NCI-H2196 treated with DMSO at 0.1 percent for 48 hours (cell line): ENCODE measurements around the gene TIMM44.
"Not testable (repeated sequence)": the region's sequence is repeated elsewhere in the genome, so short reads cannot be mapped to it uniquely, and the experiment has no call there.

Experiments
- DNase-seq: peaks from one replicate; lab custom pipeline; 2025; ENCODE audit not compliant: unreplicated experiment; lab: John Stamatoyannopoulos, UW

The TIMM44 gene

DNA sequence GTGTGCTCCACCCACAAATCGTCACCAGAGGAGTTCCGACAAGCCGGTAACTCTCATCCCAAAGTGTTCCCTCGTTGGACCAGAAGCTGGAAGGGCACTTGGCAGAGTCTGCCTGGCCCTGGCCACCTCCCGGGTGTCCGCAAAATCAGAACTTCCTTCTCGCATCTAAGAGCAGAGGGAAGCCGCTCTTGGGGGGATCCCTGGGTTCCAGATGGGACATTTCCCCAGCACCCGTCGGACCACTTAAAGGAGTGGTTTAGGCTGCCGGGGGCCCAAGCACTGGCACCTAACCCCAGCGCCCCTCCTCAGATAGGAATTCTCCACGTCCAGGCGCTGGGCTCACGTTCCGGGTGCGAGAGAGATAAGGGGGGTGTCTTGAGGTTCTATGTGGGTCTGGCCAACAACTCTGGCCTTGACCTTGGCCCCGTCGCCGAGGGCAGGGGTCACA is 40.6 kb downstream of the TIMM44 start:
- no peak for DNase-seq

DNA sequence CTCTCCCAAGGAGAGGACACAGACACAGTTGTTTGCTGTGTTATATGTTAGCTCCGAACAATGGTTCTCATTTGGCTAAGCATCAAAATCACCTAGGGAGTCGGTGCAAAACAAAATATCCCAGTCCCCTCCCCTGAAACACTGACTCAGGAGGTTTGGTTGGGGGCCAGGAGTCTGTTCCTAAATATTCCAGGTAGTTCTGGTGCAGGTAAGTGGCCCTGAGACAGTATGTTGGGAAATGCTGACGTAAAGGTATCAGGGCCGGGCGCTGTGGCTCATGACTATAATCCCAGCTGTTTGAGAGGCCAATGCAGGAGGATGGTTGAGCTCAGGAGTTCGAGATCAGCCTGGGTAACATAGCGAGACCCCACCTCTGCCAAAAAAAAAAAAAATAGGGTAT is 42.1 kb downstream of the TIMM44 start:
- no peak for DNase-seq

DNA sequence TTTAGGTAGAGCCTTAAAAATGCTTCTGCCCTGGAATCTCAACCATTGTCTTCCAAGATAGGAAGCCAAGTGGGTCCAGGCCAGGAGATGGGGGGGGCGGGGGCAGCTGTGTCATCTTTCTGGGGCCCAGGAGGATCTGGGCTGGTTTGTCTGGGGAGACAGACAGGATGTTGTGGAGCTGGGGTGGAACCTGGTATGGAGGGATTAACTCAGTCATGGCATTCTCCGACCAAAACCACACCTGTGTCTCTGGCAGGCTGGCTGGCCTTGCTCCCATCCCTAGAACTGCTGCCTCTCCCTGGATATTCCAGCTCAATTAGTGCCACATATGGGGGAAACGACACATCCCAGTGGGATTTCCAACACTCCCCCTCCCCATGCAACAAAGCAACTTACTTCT is 42.5 kb downstream of the TIMM44 start:
- no peak for DNase-seq

GRCh38 chr19:7900401-7900870 is 43.0 kb downstream of the TIMM44 start:
- no peak for DNase-seq

GRCh38 chr19:7899751-7900378 is 43.6 kb downstream of the TIMM44 start:
- no peak for DNase-seq

DNA sequence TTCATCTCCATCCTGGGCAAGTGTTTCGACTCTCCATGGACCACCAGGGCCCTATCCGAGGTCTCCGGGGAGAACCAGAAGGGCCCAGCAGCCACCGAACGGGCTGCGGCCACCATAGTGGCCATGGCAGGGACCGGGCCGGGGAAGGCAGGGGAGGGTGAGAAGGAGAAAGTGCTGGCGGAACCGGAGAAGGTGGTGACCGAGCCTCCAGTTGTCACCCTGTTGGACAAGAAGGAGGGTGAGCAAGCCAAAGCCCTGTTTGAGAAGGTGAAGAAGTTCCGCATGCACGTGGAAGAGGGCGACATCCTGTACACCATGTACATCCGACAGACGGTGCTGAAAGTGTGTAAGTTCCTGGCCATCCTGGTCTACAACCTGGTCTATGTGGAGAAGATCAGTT is 44.5 kb downstream of the TIMM44 start:
- no peak for DNase-seq

GRCh38 chr19:7897292-7897691 is 46.2 kb downstream of the TIMM44 start:
- DNase-seq: no peak

DNA sequence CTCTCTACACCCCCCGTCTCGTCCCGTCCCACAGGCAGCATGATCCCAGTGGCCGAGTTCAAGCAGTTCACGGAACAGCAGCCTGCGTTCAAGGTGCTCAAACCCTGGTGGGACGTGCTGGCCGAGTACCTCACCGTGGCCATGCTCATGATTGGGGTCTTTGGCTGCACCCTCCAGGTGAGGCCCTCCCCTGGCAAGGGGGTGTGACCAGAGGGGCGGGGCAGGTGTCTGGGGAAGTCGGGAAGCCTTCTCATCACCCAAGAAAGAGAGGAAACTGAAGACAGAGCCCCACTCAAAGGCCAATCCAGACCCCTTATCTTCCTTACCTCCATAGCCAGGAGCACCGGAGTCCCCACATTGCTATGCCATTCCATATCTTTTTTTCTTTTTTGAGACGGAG is 47.9 kb downstream of the TIMM44 start:
- DNase-seq: no peak

DNA sequence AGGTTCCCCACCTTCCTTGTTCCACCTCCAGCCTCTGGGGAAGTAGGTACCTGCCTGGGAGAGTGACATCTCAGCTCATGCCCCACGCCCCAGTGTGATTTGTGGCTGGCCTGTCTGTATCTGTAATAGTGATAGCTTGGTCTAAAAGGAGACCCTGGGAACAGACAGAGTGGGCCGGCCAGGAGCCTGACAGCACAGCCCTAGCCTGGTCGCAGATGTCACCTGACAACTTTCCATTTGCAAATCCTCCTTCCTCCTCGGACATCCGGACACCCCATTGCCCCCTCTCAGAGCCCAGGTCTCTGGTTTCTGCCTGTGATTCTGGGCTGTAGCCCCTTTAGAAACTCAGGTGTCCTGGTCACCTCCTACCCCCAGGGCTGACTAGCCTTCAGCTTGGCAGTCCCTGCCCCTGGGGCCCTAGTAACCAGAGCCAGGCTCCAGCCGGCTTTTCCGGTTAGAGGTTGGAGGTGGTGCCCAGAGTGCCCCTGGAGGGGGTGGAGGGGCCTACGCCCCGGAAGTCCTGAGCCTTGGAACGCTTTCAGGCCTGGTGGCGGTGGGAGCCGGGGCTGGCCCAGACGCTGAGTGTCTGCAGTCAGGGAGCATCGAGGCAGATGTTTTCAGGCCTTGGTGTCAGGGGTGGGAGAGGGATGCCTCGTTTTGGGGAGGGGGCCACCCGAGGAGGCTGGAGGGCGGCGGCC is 48.7 kb downstream of the TIMM44 start:
- no peak for DNase-seq

DNA sequence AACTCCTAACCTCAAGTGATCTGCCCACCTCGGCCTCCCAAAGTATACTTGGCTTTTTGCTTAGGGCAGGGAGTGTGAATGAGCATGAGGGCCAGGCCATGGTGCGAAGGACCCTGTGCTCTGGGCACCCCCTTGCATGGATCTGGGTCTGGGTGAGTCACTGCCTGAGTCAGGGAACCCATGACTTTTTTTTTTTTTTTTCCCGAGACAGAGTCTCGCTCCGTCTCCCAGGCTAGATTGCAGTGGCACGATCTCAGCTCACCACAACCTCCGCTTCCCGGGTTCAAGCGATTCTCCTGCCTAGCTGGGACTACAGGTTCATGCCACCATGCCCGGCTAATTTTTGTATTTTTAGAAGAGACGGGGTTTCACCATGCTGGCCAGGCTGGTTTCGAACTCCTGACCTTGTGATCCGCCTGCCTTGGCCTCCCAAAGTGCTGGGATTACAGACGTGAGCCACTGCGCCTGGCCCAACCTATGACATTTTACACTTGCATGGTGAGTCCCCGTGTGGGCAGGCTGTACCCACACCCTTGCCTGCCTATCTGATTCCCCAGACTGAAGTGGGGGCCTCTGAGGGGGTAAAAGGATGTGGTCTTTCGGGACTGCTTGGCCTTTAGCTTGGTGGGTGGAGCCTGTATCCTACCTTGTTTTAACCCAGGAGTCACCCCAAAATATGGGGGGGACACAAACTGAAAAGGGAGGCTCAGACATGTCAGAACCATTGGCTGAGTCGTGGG is 49.9 kb downstream of the TIMM44 start:
- DNase-seq: not testable (repeated sequence)

GRCh38 chr19:7888826-7889217 is 54.6 kb downstream of the TIMM44 start:
- DNase-seq: no peak

DNA sequence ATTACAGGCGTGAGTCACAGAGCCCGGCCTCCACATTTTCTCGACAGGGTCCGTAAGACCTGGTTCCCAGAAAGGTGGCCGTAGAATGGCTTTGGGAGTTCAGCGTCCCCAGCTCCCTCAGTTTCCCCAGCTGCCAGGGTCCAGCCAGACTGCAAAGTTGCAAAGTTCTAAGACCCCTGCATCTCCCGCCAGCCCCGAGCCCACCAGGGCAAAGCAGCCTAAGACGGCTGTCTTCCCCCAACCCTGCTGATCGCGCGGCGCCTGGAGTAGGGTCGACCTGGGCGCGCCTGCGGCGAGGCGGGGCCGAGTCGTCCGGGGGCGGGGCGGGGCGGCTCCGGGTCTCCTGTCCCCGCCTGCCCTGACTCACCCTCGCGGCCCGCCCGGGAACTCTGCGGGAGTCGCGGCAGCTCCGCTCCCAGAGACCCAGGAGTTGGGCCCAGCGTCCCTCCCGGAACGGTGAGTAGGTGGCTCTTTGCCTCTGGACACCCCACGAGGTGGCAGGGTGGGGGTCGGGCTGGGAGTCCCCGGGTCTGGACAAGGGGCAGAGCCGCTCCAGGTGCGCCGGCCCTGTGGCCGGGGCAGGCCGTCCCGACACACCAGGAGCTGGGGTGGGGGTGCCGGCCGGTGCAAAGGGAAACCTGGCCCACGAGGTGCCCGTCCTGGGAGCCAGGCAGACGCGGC is 55.2 kb downstream of the TIMM44 start, which contains the start of gene LRRC8E:
Gene LRRC8E, plus strand, starts transcription at position 366 of the 681 bp plus-strand sequence. CDS start 7,094 bp downstream, outside the sequence.
- DNase-seq: no peak

DNA sequence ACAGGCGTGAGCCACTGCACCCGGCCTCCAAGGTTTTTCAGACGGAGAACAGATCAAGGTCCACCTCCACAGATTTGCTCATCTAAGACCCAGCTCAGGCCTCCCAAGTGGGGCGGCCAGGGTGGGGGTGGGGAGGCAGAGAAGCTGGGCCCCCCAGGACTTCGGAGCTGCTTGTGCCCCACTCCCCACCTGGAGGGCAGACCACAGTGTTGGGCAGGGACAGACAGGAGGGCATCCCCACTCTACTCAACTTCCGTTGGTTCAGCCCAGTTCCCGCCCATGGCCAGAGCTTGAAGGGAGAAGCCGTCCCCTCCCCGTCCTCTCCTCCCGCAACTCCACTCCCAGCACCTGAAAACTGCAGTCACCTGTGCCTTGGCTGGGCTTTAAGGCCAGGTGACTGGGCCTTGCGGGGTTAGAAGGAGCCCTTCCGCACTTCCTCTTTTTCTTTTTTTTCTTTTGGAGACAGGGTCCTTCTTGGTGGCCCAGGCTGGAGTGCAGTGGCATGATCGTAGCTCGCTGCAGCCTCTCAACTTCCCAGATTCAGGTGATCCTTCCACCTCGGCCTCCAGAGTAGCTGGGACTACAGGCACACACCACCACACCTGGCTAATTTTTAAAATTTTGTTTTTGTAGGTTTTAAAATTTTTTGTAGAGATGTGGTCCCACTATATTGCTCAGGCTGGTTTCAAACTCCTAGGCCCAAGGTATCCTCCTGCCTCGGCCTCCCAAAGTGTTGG is 55.9 kb downstream of the TIMM44 start:
- DNase-seq: no peak

DNA sequence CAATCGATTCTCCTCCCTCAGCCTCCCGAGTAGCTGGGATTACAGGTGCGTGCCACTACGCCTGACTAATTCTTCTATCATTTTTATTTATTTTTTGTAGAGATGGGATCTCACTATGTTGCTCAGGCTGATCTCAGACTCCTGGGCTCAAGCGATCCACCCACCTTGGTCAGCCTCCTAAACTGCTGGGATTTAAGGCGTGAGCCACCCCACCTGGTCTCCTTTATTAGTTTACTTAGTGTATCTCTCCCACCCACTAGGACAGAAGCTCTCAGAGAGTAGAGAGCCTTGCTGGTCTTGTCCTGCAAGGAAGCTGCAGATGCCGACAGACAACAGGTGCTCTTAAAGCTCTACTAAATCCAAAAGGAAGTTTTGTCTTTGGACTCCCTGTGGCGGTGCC is 57.6 kb downstream of the TIMM44 start:
- no peak for DNase-seq

- DNase-seq: no peak
Observed at GRCh38 chr19:7883796-7884570, 59.5 kb downstream of the TIMM44 start.

- no peak for DNase-seq
Observed at GRCh38 chr19:7883105-7883504, 60.4 kb downstream of the TIMM44 start.

DNA sequence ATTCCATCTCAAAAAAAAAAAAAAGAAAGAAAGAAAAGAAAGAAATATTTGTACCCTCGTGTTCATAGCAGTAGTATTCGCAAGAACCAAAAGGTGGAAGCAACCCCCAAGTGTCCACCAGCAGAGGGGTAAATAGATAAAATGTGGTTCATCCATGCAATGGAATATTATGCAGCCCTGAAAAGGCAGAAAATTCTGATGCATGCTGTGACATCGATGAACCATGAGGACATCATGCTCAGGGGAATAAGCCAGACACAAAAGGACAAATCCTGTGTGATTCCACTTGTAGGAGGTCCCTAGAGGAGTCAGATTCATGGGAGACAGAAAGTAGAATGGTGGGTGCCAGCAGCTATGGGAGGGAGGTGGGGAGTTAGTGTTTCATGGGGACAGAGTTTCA is 61.6 kb downstream of the TIMM44 start:
- DNase-seq: no peak

GRCh38 chr19:7879836-7880235 is 63.6 kb downstream of the TIMM44 start:
- no peak for DNase-seq

DNA sequence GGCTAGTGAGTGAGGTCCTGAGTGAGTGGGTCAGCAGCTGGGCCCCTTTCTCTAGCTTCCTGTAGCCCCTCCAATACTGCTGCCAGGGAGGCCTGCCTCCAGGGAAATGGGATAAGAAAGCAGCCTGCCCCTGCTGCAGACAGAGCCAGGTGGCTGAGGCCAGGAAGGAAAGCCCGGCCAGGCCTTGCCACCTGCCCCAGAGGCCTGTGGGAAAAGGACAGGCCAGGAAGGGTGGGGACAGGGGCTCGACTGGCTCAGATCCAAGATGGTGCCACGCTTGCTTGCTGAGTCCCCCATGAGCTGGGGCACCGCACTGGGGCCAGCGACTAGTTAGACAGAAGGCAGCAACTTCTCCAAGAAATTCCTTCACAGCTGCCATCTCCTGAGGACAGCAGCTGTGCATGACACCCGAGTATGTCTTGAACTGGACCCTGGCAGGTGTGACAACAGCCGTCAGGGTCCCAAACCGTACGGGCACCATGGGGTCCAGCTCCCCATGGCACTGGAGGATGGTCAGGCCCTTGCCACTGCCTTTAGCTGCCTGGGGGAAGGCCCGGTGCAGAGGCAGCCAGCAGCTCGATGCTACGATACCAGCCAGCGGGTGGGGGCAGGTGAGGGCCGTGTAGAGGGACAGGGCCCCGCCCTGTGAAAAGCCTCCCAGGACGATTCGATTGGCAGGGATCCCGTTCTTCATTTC is 64.2 kb downstream of the TIMM44 start:
- no peak for DNase-seq
